ENCODE data around the gene CACNA2D2.

Gene CACNA2D2

DNA sequence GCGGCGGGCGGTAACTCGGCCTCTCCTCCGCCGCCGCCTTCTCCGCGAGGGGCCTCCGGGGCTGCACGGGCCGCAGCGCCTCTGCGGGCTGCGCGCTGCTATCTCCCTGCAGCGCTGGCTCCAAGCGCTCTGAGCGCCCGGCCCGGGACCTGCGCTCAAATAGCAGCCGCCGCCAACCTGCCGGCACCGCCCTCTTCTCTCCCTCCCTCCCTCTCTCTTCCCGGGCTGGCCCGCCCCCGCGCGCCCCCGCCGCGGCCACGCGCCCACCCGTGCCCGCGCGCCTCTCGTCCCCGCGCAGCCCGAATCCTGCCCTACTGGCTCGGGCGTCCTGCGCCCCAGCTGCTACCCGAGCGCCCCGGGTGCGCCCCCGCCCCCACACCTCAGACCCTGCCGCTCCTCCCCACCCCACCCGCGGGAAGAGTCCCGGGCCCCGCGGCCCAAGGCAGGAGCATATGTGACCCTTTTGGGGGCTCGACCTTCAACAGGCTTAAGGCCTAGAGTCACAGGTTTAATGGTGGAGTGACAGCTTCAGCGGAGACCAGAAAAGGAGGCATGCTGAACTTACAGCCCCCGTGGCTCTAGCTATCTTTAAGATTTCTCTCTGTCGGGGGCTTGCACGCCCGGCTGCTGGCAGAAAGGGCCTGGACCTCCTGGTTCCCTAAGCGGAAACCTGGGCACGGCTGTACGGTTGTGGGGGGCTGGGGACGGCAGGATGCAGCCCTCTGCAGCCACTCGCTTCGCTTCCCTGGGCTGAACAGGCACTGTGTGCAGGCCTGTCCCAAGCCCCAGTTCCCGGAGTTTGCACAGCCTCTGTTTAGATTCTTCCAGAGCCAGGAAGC, at the start of gene CACNA2D2:
Gene CACNA2D2, minus strand, starts transcription at position 131 of the 839 bp plus-strand sequence. CDS start 211 bp downstream, outside the sequence.
- DNase-seq: peak; percentile 14 to 90

DNA sequence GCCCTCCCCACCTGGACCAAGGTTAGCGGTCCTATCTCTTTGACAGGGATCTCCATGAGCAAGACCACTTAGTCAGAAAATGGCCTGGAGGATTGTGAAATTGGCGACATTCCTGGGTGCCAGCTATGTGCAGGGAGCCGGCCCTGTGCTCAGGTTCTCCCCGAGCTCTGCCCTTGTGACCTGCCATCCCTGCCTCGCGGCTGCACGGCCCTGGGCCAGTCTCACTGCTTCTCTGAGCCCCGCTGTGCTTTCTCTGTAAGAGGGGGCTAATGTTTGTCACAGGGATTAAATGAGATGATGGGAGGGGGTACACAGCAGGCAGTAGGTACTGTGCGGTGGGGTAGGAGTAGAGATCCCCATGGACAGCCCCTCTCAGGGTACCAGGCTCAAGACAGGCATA, 49.2 kb upstream of the CACNA2D2 start:
- DNase-seq: no peak

DNA sequence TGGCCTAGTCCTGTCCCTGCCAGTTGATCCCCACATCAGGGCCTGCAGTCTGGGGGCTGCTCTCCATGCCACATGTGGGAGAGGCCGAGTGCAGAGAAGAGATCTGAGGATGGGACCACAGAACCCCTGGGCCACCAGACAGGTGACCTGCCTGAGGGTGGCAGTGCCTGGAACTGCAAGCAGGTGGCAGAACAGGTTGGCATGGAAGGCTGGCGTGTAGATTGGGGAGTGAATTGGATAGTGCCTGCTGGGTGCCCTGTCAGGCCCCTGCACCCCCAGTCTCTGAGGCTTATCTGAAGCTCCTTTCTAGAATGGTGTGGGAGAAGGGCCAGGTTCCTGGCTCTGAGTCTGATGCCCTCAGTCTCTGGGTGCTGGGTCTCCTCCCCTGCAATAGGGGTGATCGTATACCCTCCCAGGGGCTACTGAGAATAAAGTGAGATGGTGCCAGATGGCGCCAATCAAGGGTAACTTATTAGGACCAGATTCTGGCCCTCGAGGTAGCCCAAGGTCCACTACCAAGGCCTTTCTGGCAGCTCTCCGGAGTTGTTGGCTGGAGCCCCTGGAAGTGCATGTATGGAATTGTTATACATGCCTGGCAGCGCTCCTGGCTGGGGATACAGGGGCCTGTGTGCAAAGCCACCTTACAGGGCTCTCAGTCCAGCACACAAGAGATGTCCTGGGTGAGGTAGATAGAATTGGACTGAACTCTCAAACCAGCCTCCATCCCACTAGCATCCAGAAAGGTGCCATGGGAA, 48.4 kb upstream of the CACNA2D2 start:
- no peak for DNase-seq

DNA sequence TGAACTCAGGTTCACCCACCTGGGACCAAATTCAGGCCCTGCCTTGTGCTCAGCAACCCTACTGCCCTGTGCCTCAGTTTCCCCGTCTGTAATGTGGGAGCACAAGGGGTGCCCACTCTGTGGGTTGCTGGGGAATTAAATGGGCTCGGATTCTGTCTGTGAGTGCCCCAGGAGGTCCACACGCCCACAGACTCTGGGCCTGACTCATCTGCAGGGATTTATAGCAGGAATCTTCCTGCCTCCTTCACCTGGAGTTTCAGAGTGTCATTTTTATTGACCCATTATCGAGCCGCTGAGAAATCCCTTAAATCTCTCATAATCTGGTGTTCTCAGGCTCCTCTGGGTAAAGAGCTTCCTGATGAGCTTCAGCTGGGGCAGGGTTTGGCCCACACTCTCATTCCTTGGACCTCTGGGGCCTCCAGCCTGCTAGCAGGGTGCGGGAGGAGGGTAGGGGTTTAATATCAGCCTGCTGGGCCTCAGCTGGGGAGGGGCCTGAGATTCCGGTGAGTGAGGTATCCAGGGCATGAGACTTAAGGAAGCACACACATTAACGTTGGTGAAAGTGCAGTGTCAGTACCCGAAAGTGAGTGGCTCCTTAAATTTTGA, 47.7 kb upstream of the CACNA2D2 start:
- DNase-seq: no peak

GRCh38 chr3:50550079-50550736, 46.8 kb upstream of the CACNA2D2 start:
- peak; percentile 30 to 77 for DNase-seq

DNA sequence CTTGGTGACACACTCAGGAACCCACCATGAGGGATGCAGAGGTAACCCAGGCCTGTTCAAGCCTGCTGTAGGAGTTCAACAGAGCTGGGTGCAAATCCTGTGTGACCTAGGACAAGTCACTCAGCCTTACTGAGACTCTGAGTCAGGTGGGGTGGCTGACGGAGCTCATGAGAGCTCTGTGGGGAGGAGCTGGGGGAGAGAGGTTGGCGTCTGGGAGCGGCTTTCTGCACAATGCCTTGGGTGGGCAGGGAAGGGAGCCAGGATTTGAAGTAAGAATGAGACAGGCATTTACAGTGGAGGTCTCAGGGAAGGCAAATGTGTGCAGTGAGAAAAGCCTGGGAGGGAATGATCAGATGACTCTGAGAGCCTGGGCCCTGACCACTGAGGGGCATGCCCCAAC, 45.8 kb upstream of the CACNA2D2 start:
- no peak for DNase-seq

GRCh38 chr3:50545781-50546180, 42.3 kb upstream of the CACNA2D2 start:
- no peak for DNase-seq

GRCh38 chr3:50542177-50543034, 39.0 kb upstream of the CACNA2D2 start:
- DNase-seq: peak; percentile 16 to 77

DNA sequence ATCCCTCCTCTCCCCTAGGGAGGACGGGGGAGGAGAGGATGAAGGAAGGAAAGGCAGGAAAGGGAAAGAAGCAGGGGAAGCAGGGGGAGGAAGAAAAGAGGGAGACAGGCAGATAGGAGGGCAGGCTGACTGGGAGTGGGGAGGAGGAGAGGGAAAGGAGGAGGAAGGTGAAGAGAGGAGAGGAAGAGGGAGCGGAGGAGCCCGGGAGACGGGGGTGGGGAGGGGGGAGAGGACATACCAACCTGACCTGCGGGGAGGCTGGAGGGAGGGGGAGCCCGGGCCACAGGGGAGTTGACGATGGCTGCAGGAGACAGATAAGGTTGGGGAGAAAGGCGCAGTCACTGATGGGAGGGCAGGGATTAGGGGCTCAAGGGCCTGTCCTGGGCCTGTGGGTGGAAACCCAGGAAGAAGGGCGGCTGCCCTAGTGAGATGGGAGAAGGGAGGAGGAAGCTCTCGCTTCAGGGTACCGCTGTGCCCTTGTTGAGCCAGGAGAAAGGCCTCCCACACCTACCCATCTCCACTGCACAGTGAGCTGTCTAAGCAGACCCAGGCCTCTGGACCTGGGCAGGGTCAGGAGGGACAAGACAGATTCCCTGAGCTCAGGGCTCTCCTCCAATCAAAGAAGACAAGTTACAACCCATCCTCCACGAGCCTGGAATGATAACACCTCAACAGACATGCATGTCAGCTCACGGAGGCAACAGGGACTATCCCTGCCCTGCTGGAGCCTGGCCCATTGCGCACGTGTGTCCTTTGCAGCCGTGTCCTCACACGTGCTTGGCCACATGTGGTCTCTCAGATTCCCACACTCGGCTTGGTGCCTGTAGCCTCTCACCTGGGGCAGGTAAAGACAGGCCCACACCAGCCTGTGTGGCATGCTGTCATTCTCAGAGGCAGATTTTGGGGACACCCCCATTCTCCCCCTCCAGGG, 36.2 kb upstream of the CACNA2D2 start:
- DNase-seq: no peak

DNA sequence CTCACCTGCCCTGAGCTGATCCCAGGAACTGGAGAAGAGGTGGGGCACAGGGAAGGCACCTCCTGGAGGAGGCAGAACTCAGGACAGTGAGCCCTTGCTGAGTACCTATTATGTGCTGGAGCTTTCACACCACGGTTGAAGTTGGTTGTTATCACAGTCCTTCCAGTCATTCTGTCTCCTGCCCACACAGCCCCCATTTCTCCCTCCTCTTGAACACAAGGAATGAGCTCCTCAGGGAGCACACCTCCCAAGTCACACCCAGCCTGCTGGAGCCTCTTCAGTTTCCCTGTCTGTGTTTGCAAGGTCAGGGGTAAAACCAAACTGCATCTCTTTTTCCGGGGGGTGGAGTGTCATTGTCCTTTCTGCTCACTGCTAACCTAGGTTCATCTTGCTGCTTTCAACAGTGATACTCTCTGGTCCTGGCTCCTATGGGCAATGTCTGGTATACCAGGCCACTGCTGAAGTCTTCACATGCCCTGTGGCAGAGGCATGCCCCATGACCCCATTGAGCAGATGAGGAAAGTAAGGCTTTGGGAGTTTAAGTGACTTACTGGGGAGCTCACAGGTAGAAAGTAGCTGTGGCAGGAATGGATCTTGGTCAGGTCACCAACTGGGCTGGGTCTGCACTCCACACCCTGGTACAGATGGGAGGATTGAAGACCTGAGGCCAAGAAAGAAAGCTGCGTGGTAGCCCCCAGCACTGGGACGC, 34.1 kb upstream of the CACNA2D2 start:
- DNase-seq: no peak

DNA sequence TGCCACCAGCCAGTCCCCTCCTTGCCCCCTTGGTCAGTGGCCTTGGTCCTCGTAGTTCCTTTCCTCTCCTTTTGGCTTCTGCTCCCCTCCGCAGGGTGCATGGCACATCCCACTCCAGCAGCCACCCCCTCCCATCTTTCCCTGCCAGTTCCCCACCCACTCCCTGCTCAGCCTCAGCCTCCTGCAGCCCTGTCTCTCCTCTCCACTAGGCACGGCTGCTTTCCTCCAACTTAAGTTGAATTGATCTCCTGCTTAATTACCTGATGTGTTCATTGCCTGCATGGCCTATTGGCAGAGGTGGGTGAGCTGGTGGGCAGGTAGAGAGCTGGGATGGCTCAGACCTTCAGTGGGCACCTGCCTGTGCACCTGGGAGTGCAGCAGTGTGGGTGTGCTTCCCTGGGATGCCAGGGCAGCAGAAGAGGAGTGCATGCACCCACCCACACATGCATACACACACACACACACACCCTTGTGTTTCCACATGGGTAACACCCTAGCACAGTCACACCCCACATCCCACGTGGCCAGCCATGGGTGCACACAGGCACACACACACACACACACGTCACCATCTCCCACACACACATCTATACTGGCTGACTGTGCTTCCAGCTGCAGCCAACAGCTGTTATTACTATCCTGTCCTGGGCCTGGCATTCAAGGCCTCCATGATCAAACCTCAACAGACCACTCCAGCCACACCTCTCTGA, 33.2 kb upstream of the CACNA2D2 start:
- DNase-seq: no peak

GRCh38 chr3:50534681-50535330, 31.4 kb upstream of the CACNA2D2 start:
- no peak for DNase-seq

- DNase-seq: no peak
These were observed 30.5 kb upstream of the CACNA2D2 start for GRCh38 chr3:50533807-50534461.

DNA sequence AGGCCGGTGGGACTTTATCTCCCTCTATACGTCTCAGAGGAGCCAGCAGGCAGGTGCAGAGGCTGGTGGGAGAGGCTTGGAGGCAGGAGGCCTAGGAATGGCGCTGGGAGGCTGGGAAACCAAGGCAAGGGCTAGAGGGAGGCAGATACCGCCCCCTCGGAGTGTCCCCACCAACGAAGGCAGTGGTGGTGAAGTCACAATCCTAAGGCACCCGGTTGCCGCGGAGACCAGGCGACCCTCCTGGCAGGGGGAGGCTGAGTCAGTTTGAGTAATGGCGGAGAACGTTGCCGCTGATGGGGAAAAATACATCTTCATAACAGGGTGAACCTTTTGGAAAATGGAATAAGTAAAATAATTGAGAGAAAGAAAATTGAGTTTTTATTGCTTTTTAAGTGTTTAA, 29.9 kb upstream of the CACNA2D2 start:
- DNase-seq: no peak

DNA sequence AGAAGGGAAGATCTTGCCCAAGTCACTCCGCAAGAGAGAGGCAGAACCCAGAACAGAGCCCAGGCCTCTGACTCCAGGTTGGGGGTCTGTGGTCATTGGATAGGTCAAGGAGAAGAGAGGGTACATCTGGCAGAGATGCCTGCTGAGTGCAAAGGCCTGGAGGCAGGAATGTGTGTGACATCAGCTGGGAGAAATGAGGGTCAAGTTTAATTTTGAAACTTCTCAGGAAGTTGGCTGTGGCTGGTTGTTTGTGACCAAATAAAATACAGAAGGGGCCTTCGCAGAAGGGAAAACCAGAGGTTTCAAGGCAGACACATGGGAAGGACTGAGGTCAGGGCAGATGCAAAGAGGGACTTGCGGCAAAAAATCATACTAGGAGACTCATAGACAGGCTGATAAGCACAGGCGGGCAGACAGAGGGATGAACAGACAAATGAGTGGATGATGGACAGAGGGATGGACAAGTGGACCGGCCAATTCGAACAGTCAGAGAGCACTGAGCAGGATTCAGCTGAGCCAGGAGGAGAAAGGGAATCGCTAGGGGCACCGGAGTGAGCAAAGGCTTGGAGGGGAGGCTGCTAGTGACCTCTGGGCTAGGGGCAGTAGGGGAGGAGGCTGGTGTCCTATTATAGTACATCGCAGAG, 28.8 kb upstream of the CACNA2D2 start:
- DNase-seq: no peak

- no peak for DNase-seq
These were observed 27.8 kb upstream of the CACNA2D2 start for GRCh38 chr3:50531201-50531600.

DNA sequence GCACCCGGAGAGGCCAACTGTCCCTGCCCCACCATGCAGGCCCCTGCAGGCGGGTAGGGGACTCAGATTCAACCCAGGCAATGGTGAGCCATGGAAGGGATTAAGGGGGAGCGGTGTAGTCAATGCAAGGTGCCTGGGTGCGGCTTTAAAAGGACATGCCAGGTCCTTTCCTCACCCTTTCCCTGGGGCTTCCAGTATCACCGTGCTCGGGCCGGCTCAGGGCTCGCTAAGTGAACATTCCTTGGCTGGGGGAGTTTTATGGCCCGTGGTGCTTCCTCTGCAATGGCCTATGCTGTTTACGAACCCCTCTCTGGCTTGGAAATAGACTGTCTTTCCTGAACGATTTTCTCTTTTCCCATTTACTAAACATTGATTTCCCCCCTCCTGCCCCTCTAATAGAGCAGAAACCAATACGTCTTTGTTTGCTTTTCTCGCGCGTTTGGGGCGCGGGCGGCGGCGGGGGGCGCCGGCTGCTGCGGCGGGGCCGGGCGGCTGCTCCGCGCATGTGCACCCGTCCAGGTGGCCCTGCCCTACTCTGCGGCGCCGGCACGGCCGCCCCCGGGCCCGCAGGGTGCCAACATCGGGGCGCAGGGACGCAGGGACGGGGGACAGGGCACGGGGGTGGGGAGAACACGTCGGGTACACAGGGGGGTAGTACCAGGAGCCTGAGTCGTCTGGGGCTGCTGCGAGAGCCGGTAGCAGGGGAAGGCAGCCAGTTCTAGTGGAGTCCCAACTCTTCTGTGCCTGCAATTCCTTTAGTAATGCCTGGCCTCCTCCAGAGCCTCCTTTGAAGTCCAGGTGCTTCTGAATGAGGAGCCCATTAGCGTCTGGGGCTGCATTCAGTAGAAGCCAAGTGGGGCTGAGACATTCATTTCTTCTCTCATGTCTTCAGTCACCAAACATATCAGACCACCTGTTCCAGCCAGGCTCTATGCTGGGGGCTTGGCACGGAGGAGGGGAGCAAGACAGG, 26.9 kb upstream of the CACNA2D2 start:
- peak in 1 of 2 experiments; percentile 36 for DNase-seq
